ENCODE data around the gene ZNF638.

The ZNF638 gene

GRCh38 chr2:71285706-71286105 is 45.9 kb upstream of the ZNF638 start:
- TF ChIP-seq TAF1 (IDR thresholded peaks at IDR 0.05; ENCODE audit: borderline replicate concordance, insufficient read depth, low read length) (no peak), FOXP2 (optimal IDR thresholded peaks at IDR 0.05; ENCODE audit: borderline replicate concordance, extremely low read depth, extremely low read length, insufficient read depth) (no peak), POLR2AphosphoS5 (IDR thresholded peaks at IDR 0.05; ENCODE audit: low read depth, low read length) (no peak), SIN3A (IDR thresholded peaks at IDR 0.05; ENCODE audit: borderline replicate concordance, insufficient read depth, low read length) (no peak), REST (IDR thresholded peaks at IDR 0.05; ENCODE audit: insufficient read depth in 1 of 2, low read depth in 2 of 2, low read length in 2 of 2) (no peak)

GRCh38 chr2:71291398-71291797 is 40.2 kb upstream of the ZNF638 start:
- TF ChIP-seq FOXP2 (optimal IDR thresholded peaks at IDR 0.05; ENCODE audit: borderline replicate concordance, extremely low read depth, extremely low read length, insufficient read depth) (no peak), TAF1 (IDR thresholded peaks at IDR 0.05; ENCODE audit: borderline replicate concordance, insufficient read depth, low read length) (no peak), REST (IDR thresholded peaks at IDR 0.05; ENCODE audit: insufficient read depth in 1 of 2, low read depth in 2 of 2, low read length in 2 of 2) (no peak), POLR2AphosphoS5 (IDR thresholded peaks at IDR 0.05; ENCODE audit: low read depth, low read length) (no peak), SIN3A (IDR thresholded peaks at IDR 0.05; ENCODE audit: borderline replicate concordance, insufficient read depth, low read length) (no peak)

- no peak for TF ChIP-seq POLR2AphosphoS5 (IDR thresholded peaks at IDR 0.05; ENCODE audit: low read depth, low read length)
- TF ChIP-seq TAF1 (IDR thresholded peaks at IDR 0.05; ENCODE audit: borderline replicate concordance, insufficient read depth, low read length): no peak
- TF ChIP-seq SIN3A (IDR thresholded peaks at IDR 0.05; ENCODE audit: borderline replicate concordance, insufficient read depth, low read length): no peak
- TF ChIP-seq FOXP2 (optimal IDR thresholded peaks at IDR 0.05; ENCODE audit: borderline replicate concordance, extremely low read depth, extremely low read length, insufficient read depth): no peak
- no peak for TF ChIP-seq REST (IDR thresholded peaks at IDR 0.05; ENCODE audit: insufficient read depth in 1 of 2, low read depth in 2 of 2, low read length in 2 of 2)
Measured at GRCh38 chr2:71292159-71292558, 39.4 kb upstream of the ZNF638 start.

GRCh38 chr2:71298914-71299313 is 32.7 kb upstream of the ZNF638 start:
- TF ChIP-seq FOXP2 (optimal IDR thresholded peaks at IDR 0.05; ENCODE audit: borderline replicate concordance, extremely low read depth, extremely low read length, insufficient read depth) (no peak), TAF1 (IDR thresholded peaks at IDR 0.05; ENCODE audit: borderline replicate concordance, insufficient read depth, low read length) (no peak), POLR2AphosphoS5 (IDR thresholded peaks at IDR 0.05; ENCODE audit: low read depth, low read length) (no peak), SIN3A (IDR thresholded peaks at IDR 0.05; ENCODE audit: borderline replicate concordance, insufficient read depth, low read length) (no peak), REST (IDR thresholded peaks at IDR 0.05; ENCODE audit: insufficient read depth in 1 of 2, low read depth in 2 of 2, low read length in 2 of 2) (no peak)

GRCh38 chr2:71299507-71299906 is 32.1 kb upstream of the ZNF638 start:
- TF ChIP-seq FOXP2 (optimal IDR thresholded peaks at IDR 0.05; ENCODE audit: borderline replicate concordance, extremely low read depth, extremely low read length, insufficient read depth): no peak
- TF ChIP-seq SIN3A (IDR thresholded peaks at IDR 0.05; ENCODE audit: borderline replicate concordance, insufficient read depth, low read length): no peak
- TF ChIP-seq POLR2AphosphoS5 (IDR thresholded peaks at IDR 0.05; ENCODE audit: low read depth, low read length): no peak
- TF ChIP-seq REST (IDR thresholded peaks at IDR 0.05; ENCODE audit: insufficient read depth in 1 of 2, low read depth in 2 of 2, low read length in 2 of 2): no peak
